H1 (cell line): ENCODE measurements around the gene SH2D7. TPM values are rescaled to one million over a fixed set of nuclear protein-coding genes. Genes with fewer than 3 reads are reported as not detected.

Experiments used
- CTCF ChIA-PET: fragments of 300-600 bp; sonication (Branson Sonifier 250); formaldehyde crosslinking; loops from one replicate; lab custom pipeline; 2021; ENCODE audit not compliant: partially characterized antibody; lab: Charles Lee
- POLR2A ChIA-PET: fragments of 300-600 bp; sonication (Branson Sonifier 250); formaldehyde crosslinking; loops from one replicate; lab custom pipeline; 2021; ENCODE audit warnings: inconsistent platforms; ENCODE audit not compliant: partially characterized antibody; lab: Charles Lee
- DNase-seq, 2 experiments: peaks; one replicate each; pipeline versions ENCODE4 v3.0.0 to v3.0.0-alpha.2; 2010 to 2022; ENCODE audit warnings: low spot score in 2 of 2, low read depth in 1 of 2, mixed read lengths in 1 of 2
- FAIRE-seq: peaks from 2 replicates; lab custom pipeline; 2011; peaks lifted over from hg19 to GRCh38; lab: Jason Lieb, UNC
- H2AFZ ChIP-seq: 2 replicates; pipeline ENCODE4 v1.8.1; 2012; ENCODE audit warnings: low read length, inconsistent platforms
- H2AK5ac ChIP-seq: 2 replicates; pipeline ENCODE4 v1.6.1; 2013; ENCODE audit warnings: low read depth, low read length
- H2BK120ac ChIP-seq: replicated peaks from 2 replicates; pipeline ENCODE3; 2013; ENCODE audit warnings: low read depth, low read length, inconsistent platforms
- H2BK12ac ChIP-seq: 2 replicates; pipeline ENCODE4 v1.6.1; 2013; ENCODE audit warnings: low read depth, low read length
- H2BK15ac ChIP-seq: 2 replicates; pipeline ENCODE4 v1.6.1; 2013; ENCODE audit warnings: low read length
- H2BK20ac ChIP-seq: 2 replicates; pipeline ENCODE4 v1.6.1; 2013; ENCODE audit warnings: low read length
- H2BK5ac ChIP-seq: 2 replicates; pipeline ENCODE4 v1.6.1; 2013; ENCODE audit warnings: low read depth, low read length
- H3K14ac ChIP-seq: 2 replicates; pipeline ENCODE4 v1.6.1; 2013; ENCODE audit warnings: inconsistent platforms; ENCODE audit not compliant: insufficient read length
- H3K18ac ChIP-seq: 2 replicates; pipeline ENCODE4 v1.6.1; 2013; ENCODE audit warnings: low read length; ENCODE audit errors: extremely low read depth
- H3K23ac ChIP-seq: 2 replicates; pipeline ENCODE4 v1.6.1; 2013; ENCODE audit warnings: inconsistent platforms; ENCODE audit not compliant: insufficient read length
- H3K23me2 ChIP-seq: 2 replicates; pipeline ENCODE4 v1.6.1; 2013; ENCODE audit warnings: low read depth, low read length
- H3K27ac ChIP-seq: 2 replicates; pipeline ENCODE4 v1.6.1; 2011; ENCODE audit warnings: low read depth, low read length, inconsistent platforms
- H3K27me3 ChIP-seq, 4 experiments: replicated peaks in 1 of 4; 1 replicate in 1 of 4; 2 replicates in 3 of 4; pipeline versions ENCODE4 v1.6.1 to v1.8.1; 2011 to 2013; ENCODE audit warnings: low read length in 3 of 4, mild to moderate bottlenecking in 3 of 4, inconsistent platforms in 2 of 4, mixed read lengths in 2 of 4, moderate library complexity in 1 of 4; ENCODE audit not compliant: control insufficient read depth in 3 of 4, insufficient read depth in 3 of 4; ENCODE audit errors: extremely low read depth in 1 of 4
- H3K36me3 ChIP-seq, 4 experiments: 2 replicates each; pipeline versions ENCODE4 v1.6.1 to v1.8.1; 2011 to 2013; ENCODE audit warnings: mild to moderate bottlenecking in 4 of 4, low read length in 3 of 4, moderate library complexity in 2 of 4, control low read depth in 1 of 4, inconsistent platforms in 1 of 4; ENCODE audit not compliant: insufficient read depth in 4 of 4, control insufficient read depth in 2 of 4
- H3K4ac ChIP-seq: replicated peaks from 2 replicates; pipeline ENCODE3; 2013; ENCODE audit warnings: low read length, low read depth, mixed read lengths, inconsistent platforms; ENCODE audit not compliant: insufficient read length
- H3K4me1 ChIP-seq, 4 experiments: replicated peaks in 1 of 4; 1 replicate in 1 of 4; 2 replicates in 3 of 4; pipeline versions ENCODE4 v1.6.1 to v1.8.1; 2011 to 2013; ENCODE audit warnings: low read length in 3 of 4, inconsistent platforms in 2 of 4, mixed read lengths in 1 of 4; ENCODE audit not compliant: insufficient read depth in 4 of 4, control insufficient read depth in 3 of 4
- H3K4me2 ChIP-seq, 2 experiments: 2 replicates each; pipeline versions ENCODE4 v1.6.1 to v1.8.1; 2011 to 2013; ENCODE audit warnings: low read depth in 2 of 2, low read length in 2 of 2, control low read depth in 1 of 2, inconsistent platforms in 1 of 2, mild to moderate bottlenecking in 1 of 2; ENCODE audit not compliant: insufficient read depth in 1 of 2
- H3K4me3 ChIP-seq, 4 experiments: fragments of 200-600, 300-600 bp in 1 of 4; sonication (generic), shearing (Covaris generic), sonication (Bioruptor Twin) in 1 of 4; 2 replicates each; pipeline versions ENCODE4 v1.5.1 to v1.8.1; 2011 to 2016; ENCODE audit warnings: low read length in 4 of 4, low read depth in 3 of 4, control low read depth in 2 of 4, inconsistent platforms in 2 of 4, mild to moderate bottlenecking in 2 of 4, mixed read lengths in 1 of 4, moderate library complexity in 1 of 4; ENCODE audit not compliant: insufficient read depth in 2 of 4; ENCODE audit errors: extremely low read depth in 1 of 4
- H3K56ac ChIP-seq: replicated peaks from 2 replicates; pipeline ENCODE3; 2013; ENCODE audit warnings: low read depth, mild to moderate bottlenecking, mixed read lengths, low read length, inconsistent platforms; ENCODE audit not compliant: insufficient read length
- H3K79me1 ChIP-seq: 2 replicates; pipeline ENCODE4 v1.6.1; 2013; ENCODE audit warnings: low read depth, low read length, control low read depth
- H3K79me2 ChIP-seq, 2 experiments: 2 replicates each; pipeline versions ENCODE4 v1.6.1 to v1.8.1; 2012 to 2013; ENCODE audit warnings: low read length in 2 of 2, mild to moderate bottlenecking in 2 of 2, inconsistent platforms in 1 of 2; ENCODE audit not compliant: insufficient read depth in 2 of 2, control insufficient read depth in 1 of 2
- H3K9ac ChIP-seq, 4 experiments: replicated peaks in 1 of 4; 1 replicate in 1 of 4; 2 replicates in 3 of 4; pipeline versions ENCODE4 v1.6.1 to v1.8.1; 2011 to 2013; ENCODE audit warnings: low read depth in 3 of 4, low read length in 3 of 4, control low read depth in 2 of 4, mild to moderate bottlenecking in 2 of 4, moderate library complexity in 2 of 4, inconsistent platforms in 1 of 4; ENCODE audit errors: extremely low read depth in 1 of 4
- H3K9me3 ChIP-seq, 2 experiments: 2 replicates each; pipeline versions ENCODE4 v1.6.1 to v1.8.1; 2012 to 2013; ENCODE audit warnings: mild to moderate bottlenecking in 2 of 2, moderate library complexity in 2 of 2, control low read depth in 1 of 2, inconsistent platforms in 1 of 2, low read depth in 1 of 2, low read length in 1 of 2, mixed read lengths in 1 of 2; ENCODE audit not compliant: insufficient read depth in 2 of 2
- H4K20me1 ChIP-seq, 2 experiments: replicated peaks in 1 of 2; 2 replicates each; pipeline versions ENCODE3 to v1.8.1; 2011 to 2013; ENCODE audit warnings: inconsistent platforms in 2 of 2, low read length in 2 of 2, mild to moderate bottlenecking in 1 of 2; ENCODE audit not compliant: insufficient read depth in 2 of 2, control insufficient read depth in 1 of 2
- H4K5ac ChIP-seq: 2 replicates; pipeline ENCODE4 v1.6.1; 2013; ENCODE audit warnings: low read length, low read depth, mixed read lengths, inconsistent platforms; ENCODE audit not compliant: insufficient read length
- H4K8ac ChIP-seq: 2 replicates; pipeline ENCODE4 v1.8.0; 2013; ENCODE audit warnings: mild to moderate bottlenecking, moderate library complexity, low read length, inconsistent platforms; ENCODE audit not compliant: insufficient read depth; ENCODE audit errors: extremely low read depth
- H4K91ac ChIP-seq: replicated peaks from 2 replicates; pipeline ENCODE3; 2013; ENCODE audit warnings: low read length, mixed read lengths, inconsistent platforms; ENCODE audit not compliant: insufficient read length
- HDAC6 ChIP-seq: IDR thresholded peaks from one replicate; pipeline ENCODE4 v1.7.1; 2012; ENCODE audit warnings: low read depth, mild to moderate bottlenecking, inconsistent platforms, low read length, moderate library complexity
- PHF8 ChIP-seq: fragments of 200-600 bp; sonication (generic); conservative IDR thresholded peaks from 2 replicates; pipeline ENCODE4 v1.7.1; 2012; ENCODE audit warnings: low read depth, mild to moderate bottlenecking, inconsistent platforms, low read length, moderate library complexity
- RXRA ChIP-seq: IDR thresholded peaks from 2 replicates; pipeline ENCODE4 v1.6.1; 2011; ENCODE audit warnings: low read depth, mild to moderate bottlenecking, low read length, moderate library complexity; ENCODE audit not compliant: insufficient read depth
- SP1 ChIP-seq: IDR thresholded peaks from 2 replicates; pipeline ENCODE4 v1.6.1; 2011; ENCODE audit warnings: low read depth, low read length
- SP2 ChIP-seq: IDR thresholded peaks from 2 replicates; pipeline ENCODE4 v1.6.1; 2012; ENCODE audit warnings: mild to moderate bottlenecking, low read length, inconsistent platforms
- SP4 ChIP-seq: IDR thresholded peaks from 2 replicates; pipeline ENCODE4 v1.6.1; 2012; ENCODE audit warnings: low read length, inconsistent platforms
- TBP ChIP-seq: IDR thresholded peaks from 2 replicates; pipeline ENCODE4 v1.6.1; 2011; ENCODE audit warnings: low read depth, low read length, improper control_type of control experiment
- TCF12 ChIP-seq: IDR thresholded peaks from 2 replicates; pipeline ENCODE4 v1.6.1; 2011; ENCODE audit warnings: low read depth, mild to moderate bottlenecking, low read length
- WGBS, 2 experiments: shearing (Covaris generic) in 1 of 2; methylation state at CpG; one replicate each; pipeline versions ENCODE4 v1.1.6 to v1.1.7; 2013 to 2015; ENCODE audit warnings: low lambda C conversion rate in 2 of 2, mixed read lengths in 2 of 2, inconsistent platforms in 1 of 2, low coverage in 1 of 2, missing lambda C conversion rate in 1 of 2; ENCODE audit not compliant: insufficient replicate concordance in 2 of 2, insufficient coverage in 1 of 2, insufficient read length in 1 of 2; ENCODE audit errors: extremely low coverage in 1 of 2, missing lambda C conversion rate in 1 of 2; 5-methylcytosine and 5-hydroxymethylcytosine counted together
- polyA plus RNA-seq, 7 experiments: library from polyadenylated mRNA; depleted of rRNA in 3 of 7; stranded (reverse) in 5 of 7; unstranded in 2 of 7; fragments of >200 nt in 5 of 7; fragments of 200-250 nt in 2 of 7; gene quantifications; 1 replicate in 5 of 7; 2 replicates in 1 of 7; 4 replicates in 1 of 7; pipeline versions ENCODE4 v1.2.1 to v1.2.3, GENCODE V29; 2011 to 2013; ENCODE audit warnings: missing spikeins in 2 of 7, mixed read lengths in 2 of 7
- total RNA-seq: library from RNA; stranded (reverse); fragmentation: NEBNext Ultra II Directional; extraction: Animal tissue kit (Norgen Biotek cat#: 25700); gene quantifications from 2 replicates; pipeline ENCODE4 v1.2.1, GENCODE V29; 2021
- TF ChIP-seq, protein P1 (sequence below): IDR thresholded peaks from 2 replicates; pipeline ENCODE4 v1.6.1; 2012; ENCODE audit warnings: inconsistent platforms

SH2D7 gene
- total and polyA plus RNA-seq, 2 of the 8 experiments (the other 6 are each of a cell fraction or from before 2014, with no cell fraction given) = not detected

DNA sequence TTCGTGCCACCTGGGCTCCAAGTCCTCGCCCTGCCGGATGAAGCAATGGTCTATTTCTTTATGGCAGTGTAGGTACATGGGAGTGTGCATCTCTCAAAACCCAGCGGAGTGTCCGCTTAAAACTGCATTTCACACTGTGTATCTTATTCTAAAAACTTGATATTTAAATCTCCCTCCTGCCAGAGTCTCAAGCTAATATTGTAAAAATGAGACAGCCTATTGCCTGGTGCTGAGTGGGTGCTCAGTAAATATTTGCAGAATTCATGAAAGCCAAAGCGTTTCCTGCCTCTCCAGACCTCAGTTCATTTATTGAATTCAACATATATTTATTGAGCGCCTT, 14.5 kb upstream of the SH2D7 start:
- Histone ChIP-seq H3K79me1 (no peaks in the 10 kb centered on the region), H3K14ac (no peak overlapping the region), H3K4me1 (peaks cover 0 to 8% (median 3%) of the 10 kb centered on the region in 4 experiments; a peak in 4 of 7 replicates), H3K23me2 (peaks cover 9% of the 10 kb centered on the region), H4K91ac (no peak overlapping the region), H3K4ac (no peak overlapping the region), H3K23ac (no peak overlapping the region), H3K27me3 (no peaks in the 10 kb centered on the region), H3K9me3 (no peaks in the 10 kb centered on the region), H3K27ac (no peak overlapping the region), H3K9ac (0 out of 7 replicates have a peak overlapping the region, but pooled peaks of 1 of the 4 experiments have one; percentile 48), H2BK15ac (no peak overlapping the region), H3K18ac (no peak overlapping the region; the same call in none of the 2 replicates), H2BK5ac (no peak overlapping the region), H3K4me2 (peak overlapping the region; percentile 66 to 89), H3K56ac (no peak overlapping the region), H3K4me3 (peak overlapping the region; percentile 42 to 72 (median 58); a peak in 6 of 8 replicates), H3K79me2 (peaks cover 0 to 7% of the 10 kb centered on the region in 2 experiments; a peak in 2 of 4 replicates), H2AFZ (peak overlapping the region; percentile 97), H2BK12ac (no peak overlapping the region), H3K36me3 (no peaks in the 10 kb centered on the region), H2AK5ac (no peak overlapping the region), H4K5ac (peak overlapping the region; percentile 48), H2BK20ac (no peak overlapping the region), H2BK120ac (peak overlapping the region; percentile 78), H4K8ac (no peak overlapping the region), H4K20me1 (no peaks in the 10 kb centered on the region)
- WGBS, 2 experiments = 30% methylated on average over 7 of the region's 7 CpGs; no CpG with 5 or more reads in 1 of the 2 experiments
- CTCF ChIA-PET = interaction anchor here (0.8 to 1.7 kb wide), 6 partner anchors 19 to 126 kb away, joined by 3 to 8 read pairs (median 4); no protein-coding TSS in a partner anchor
- TF ChIP-seq HDAC6 (no peak), SP4 (no peak), SP2 (no peak), TBP (no peak), SP1 (no peak), PHF8 (no peak), RXRA (no peak), TCF12 (no peak)
- TF ChIP-seq, protein P1, sequence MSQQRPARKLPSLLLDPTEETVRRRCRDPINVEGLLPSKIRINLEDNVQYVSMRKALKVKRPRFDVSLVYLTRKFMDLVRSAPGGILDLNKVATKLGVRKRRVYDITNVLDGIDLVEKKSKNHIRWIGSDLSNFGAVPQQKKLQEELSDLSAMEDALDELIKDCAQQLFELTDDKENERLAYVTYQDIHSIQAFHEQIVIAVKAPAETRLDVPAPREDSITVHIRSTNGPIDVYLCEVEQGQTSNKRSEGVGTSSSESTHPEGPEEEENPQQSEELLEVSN = no peak
- no peak for DNase-seq
- POLR2A ChIA-PET = no interaction called here
- no peak for FAIRE-seq
